GM12878 (cell line): ENCODE data around the gene CEND1. TPM values are rescaled to one million over a fixed set of nuclear protein-coding genes. Genes with fewer than 3 reads are reported as not detected.

ENCODE experiments used
- CEBPZ ChIP-seq: fragments of 150-350 bp; IDR thresholded peaks from 2 replicates; pipeline ENCODE4 v1.6.1; 2016; ENCODE audit warnings: low read depth, low read length
- ELK1 ChIP-seq: IDR thresholded peaks from 2 replicates; pipeline ENCODE4 v1.6.1; 2012; ENCODE audit warnings: low read depth, low read length, improper control_type of control experiment
- PBX3 ChIP-seq: IDR thresholded peaks from 2 replicates; pipeline ENCODE4 v1.6.1; 2011; ENCODE audit warnings: mild to moderate bottlenecking, low read depth, low read length, moderate library complexity; ENCODE audit not compliant: insufficient replicate concordance
- SREBF2 ChIP-seq: IDR thresholded peaks from 2 replicates; pipeline ENCODE4 v1.6.1; 2012; ENCODE audit warnings: mild to moderate bottlenecking, low read length
- YY1 ChIP-seq: IDR thresholded peaks from 2 replicates; pipeline ENCODE4 v1.6.1; 2011; ENCODE audit warnings: low read depth, mild to moderate bottlenecking, low read length
- ZBTB40 ChIP-seq: fragments of 450-650 bp; IDR thresholded peaks from 2 replicates; pipeline ENCODE4 v1.6.1; 2016; ENCODE audit warnings: mild to moderate bottlenecking, moderate library complexity, borderline replicate concordance
- polyA plus RNA-seq, 11 experiments: library from polyadenylated mRNA; depleted of rRNA in 4 of 11; unstranded in 6 of 11; stranded (reverse) in 5 of 11; fragments of >200 nt; fragmentation: Nextera tagmentation in 4 of 11; fragmentation: Illumina TruSeq in 1 of 11; extraction: Ambion mirVana in 4 of 11; extraction: Trizol in 1 of 11; gene quantifications; 1 replicate in 1 of 11; 2 replicates in 10 of 11; pipeline versions ENCODE4 v1.2.1 to v1.2.3, GENCODE V29; 2011 to 2016; ENCODE audit warnings: inconsistent platforms in 2 of 11, missing spikeins in 2 of 11, low read depth in 1 of 11
- total RNA-seq, 4 experiments: library from RNA; depleted of rRNA in 3 of 4; stranded (reverse); fragments of >200 nt in 3 of 4; fragmentation: Illumina TruSeq in 1 of 4; extraction: Trizol in 1 of 4; gene quantifications; 2 replicates each; pipeline versions ENCODE4 v1.2.1 to v1.2.3, GENCODE V29; 2013 to 2021

The CEND1 gene
- total and polyA plus RNA-seq, 10 of the 15 experiments (the other 5 are each of a cell fraction or from before 2014, with no cell fraction given) = 0.31 to 13.6 (median 7.2) TPM; not detected in 1

- TF ChIP-seq ZBTB40 (no peak), YY1 (peak; percentile 8; the same call in 1 of the 2 replicates), ELK1 (no peak), PBX3 (peak; percentile 38), CEBPZ (no peak), SREBF2 (no peak)
These were observed 42.5 kb downstream of the CEND1 start, which contains the start of gene TALDO1 (continued) for GRCh38 chr11:747158-748006.
